GM10266 (cell line): ENCODE results near the gene PLCH1.

Source experiments
- DNase-seq: peaks from one replicate; pipeline ENCODE4 v3.0.0; 2012; ENCODE audit errors: extremely low spot score
- CTCF ChIP-seq: IDR thresholded peaks from 2 replicates; pipeline ENCODE4 v1.5.1; 2012; ENCODE audit warnings: mild to moderate bottlenecking, low read depth; ENCODE audit not compliant: control insufficient read depth, insufficient read depth; ENCODE audit errors: missing control alignments

The PLCH1 gene

GRCh38 chr3:155352900-155353490, 391.9 kb downstream of the PLCH1 start:
- peak; percentile 7 for DNase-seq

GRCh38 chr3:155350571-155350970, 394.3 kb downstream of the PLCH1 start:
- no peak for DNase-seq
- no peak for TF ChIP-seq CTCF

More at GRCh38 chr3:155352900-155353490, 391.9 kb downstream of the PLCH1 start:
- TF ChIP-seq CTCF = peak; percentile 29

DNA sequence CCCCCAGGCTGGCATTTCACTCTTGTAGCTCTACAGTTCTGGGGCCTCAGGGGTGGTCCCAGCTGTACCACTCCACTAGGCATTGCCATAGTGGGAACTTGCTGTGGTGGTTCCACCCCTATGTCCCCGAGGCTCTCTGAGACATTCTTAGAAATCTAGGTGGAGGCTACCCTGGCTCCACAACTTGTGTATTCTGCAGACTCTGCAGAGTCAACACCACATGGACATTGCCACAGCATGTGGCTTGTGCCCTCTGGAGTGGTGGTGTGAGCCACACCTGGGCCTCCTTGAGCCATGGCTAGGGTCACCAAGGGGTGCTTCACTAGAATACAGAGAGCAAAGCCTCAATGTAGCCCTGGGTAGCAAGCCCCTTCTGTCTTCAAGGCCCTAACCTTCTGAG, 397.0 kb downstream of the PLCH1 start:
- DNase-seq = no peak
- no peak for TF ChIP-seq CTCF

DNA sequence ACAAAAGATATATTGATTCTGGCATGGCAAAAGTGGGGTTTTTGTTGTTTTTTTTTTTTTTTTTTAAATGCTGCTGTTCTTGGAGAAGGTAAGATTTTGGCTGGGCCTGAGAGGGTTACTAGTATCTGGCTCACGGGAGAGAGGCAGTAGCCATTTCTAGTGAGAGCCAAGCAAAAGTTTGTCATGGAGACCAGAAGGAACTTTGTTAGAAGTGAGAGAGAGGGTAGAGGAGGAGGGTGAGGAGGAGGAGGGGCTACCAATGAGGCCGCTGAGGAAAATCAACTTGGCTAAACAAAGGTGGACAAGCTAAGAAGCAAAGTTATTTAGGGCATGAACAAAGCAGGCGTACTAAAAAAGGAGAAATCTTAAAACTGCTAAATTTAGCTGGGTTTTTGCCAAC, 402.5 kb downstream of the PLCH1 start:
- DNase-seq = no peak
- TF ChIP-seq CTCF = no peak

DNA sequence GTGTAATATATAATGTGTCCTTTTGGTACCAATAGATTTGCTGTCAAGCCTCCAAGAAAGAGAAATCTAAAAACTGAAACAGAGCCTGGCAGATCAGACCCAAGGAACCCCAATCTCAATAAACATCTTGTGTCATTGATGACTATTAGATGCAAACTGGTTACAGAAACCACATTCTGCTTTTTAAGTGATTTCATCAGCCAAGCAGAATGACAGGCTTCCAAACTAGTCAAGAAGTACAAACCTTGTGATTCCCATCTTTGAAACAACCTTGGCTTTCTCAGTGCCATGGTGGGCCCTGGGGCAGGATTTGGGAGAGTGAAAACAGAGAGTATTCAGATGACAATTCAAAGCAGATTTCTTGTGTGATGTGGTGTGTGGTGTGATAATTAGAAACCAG, 405.8 kb downstream of the PLCH1 start:
- TF ChIP-seq CTCF = no peak
- no peak for DNase-seq

DNA sequence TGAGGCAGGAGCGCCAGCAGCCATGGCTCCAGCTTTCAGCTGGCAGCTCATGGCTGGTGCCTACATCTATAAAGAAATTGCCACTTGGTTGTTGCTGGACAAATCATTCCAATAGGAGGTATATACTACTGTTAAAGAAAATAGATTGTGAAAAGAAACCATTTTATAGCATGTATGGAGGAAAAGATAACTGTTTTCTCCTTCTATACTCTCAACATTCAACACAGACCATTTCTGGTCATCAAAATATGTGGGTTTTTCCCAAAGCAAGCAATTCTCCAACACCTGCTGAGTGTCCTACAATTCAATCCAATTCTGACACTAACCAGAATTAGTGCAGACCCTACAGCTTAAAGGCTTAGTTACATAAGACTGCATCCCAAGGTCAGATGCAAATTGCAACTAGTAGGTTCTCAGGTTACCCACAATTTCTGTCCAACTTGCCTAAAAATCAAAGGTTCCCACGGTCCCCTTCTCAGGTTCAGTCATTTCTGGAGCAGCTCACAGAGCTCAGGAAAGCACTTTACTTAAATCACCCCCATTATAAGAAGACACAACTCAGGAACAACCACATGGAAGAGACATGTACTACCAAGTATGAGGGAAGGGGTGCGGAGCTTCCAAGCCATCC, 409.0 kb downstream of the PLCH1 start:
- no peak for TF ChIP-seq CTCF
- DNase-seq = no peak

- DNase-seq = no peak
- no peak for TF ChIP-seq CTCF
Measured at GRCh38 chr3:155334914-155335723, 409.8 kb downstream of the PLCH1 start.
